ENCODE measurements around the gene ZNF18.
A peak's percentile ranks its signal among the peaks of the same experiment; 100 is the strongest.

Gene ZNF18, protein sequence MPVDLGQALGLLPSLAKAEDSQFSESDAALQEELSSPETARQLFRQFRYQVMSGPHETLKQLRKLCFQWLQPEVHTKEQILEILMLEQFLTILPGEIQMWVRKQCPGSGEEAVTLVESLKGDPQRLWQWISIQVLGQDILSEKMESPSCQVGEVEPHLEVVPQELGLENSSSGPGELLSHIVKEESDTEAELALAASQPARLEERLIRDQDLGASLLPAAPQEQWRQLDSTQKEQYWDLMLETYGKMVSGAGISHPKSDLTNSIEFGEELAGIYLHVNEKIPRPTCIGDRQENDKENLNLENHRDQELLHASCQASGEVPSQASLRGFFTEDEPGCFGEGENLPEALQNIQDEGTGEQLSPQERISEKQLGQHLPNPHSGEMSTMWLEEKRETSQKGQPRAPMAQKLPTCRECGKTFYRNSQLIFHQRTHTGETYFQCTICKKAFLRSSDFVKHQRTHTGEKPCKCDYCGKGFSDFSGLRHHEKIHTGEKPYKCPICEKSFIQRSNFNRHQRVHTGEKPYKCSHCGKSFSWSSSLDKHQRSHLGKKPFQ

DNA sequence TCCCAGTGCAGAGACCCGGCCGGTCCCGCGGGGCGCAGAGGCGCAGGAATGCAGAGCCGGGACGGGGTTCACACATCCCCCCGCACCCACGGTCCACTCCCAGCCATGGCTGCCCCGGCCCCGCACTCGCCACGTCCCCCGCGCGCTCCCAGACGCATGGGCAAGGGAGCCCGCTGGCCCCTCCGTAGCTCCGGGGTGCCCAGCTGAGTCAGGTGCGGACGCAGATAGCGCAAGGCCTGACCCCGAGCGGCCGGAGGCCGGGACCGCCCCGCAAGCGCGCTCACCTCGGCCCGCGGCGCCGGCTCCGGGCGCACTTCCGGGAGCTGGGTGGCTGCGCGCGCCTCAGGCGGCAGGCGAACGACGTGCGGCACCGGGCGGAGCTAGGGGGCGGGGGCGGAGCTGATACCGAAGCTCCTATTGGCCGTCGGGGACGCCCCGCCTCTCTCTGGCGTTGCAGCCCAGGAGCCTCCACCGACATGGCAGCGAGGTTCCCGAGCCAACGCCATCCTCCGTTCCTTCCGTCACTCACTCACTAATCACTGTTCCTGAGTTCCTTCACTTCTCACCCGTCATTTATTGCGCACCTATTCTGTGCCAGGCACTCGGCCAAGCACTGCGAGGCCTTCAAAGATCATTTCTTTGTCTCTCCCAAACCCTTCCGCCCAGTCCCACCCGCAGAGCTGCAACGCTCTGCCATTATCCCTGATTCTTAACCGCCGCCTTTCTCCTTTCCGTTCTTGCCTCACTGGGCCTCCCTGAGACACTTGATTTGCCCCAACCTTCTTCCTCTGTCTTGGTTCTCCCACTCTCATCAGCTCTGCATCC is at the start of gene ZNF18:
ZNF18 (minus strand) TSS at position 329 of the 825 bp plus-strand sequence. CDS start 4,646 bp downstream, outside the sequence.
- peak; percentile 89 to 95 for DNase-seq (ENCODE audit: low read depth in 1 of 2, low spot score in 1 of 2)

DNA sequence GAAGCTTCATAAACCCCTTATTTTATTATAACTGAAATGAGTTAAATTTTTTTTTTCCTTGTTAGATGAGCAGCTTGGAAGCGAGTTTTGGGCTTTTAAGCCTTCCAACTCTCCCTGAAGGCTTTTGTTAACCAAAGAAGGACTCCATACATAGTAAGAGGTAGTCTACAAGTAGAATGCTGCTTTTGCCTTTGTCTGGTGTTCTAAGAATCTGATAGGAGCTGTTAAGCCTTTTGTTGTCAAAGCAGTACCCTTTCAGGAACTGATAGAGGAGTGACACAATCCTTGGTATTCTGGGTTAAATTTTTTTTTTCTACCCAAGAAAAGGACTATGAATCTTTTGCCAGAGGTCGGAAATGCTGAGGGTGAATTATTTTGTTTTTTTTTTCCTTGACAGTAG is 49.5 kb upstream of the ZNF18 start:
- DNase-seq (ENCODE audit: low read depth in 1 of 2, low spot score in 1 of 2), result no peak

DNA sequence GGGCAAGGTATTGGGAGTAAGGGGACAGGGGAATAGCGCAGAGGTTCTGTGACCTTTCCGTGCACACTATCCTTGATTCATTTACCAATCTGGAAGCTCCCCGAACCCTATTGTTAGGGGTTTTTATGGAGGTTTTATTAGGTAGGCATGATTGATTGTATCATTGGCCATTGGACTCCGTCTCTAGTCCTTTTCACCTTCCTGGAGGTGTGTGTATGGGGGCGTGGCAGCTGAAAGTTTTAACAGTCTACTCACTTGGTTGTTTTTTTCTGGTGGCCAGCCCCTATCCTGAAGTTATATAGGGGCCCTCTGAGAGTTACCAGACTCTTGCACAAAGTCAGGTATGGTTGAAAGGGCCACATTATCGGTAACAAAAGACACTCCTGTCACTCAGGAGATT is 46.4 kb upstream of the ZNF18 start:
- DNase-seq (ENCODE audit: low read depth in 1 of 2, low spot score in 1 of 2), result no peak

DNA sequence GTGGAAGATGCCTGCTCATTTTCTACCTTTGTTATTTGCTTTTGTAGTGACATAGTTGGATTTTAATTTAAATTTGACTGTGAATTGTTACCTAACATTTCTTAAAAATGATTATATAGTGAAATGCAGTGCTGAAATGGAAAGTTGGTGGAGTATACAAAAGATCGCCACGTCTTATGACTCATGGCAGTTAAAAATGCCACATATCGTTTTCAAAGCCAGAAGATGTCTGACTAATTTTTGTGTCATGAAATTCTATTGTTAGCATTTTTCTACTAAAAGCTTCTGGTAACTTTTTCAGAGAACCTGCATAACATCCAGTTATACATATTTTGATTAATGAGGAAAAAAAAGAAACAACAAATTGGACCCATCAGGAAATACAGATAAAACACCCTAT is 44.0 kb upstream of the ZNF18 start:
- DNase-seq (ENCODE audit: low read depth in 1 of 2, low spot score in 1 of 2), result no peak

DNA sequence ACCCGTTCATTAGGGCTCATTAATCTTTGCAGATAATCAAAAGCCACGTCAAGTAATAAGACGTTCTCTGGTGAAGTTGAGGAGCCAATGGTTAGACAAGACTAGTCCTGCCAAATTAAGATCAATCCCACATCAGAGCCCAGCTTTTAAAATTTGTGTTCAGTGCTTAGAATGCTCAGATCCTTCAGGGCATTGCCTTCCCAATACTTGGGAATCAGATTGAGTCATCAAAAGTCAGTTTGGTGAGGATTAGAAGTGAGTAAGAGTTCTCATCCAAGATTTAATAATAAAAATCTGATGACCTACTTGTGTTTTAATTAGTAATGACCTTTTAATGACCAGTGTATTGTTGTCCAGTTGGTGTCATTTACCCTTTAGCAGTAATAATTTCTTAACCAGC is 43.2 kb upstream of the ZNF18 start:
- DNase-seq (ENCODE audit: low read depth in 1 of 2, low spot score in 1 of 2), result no peak

DNA sequence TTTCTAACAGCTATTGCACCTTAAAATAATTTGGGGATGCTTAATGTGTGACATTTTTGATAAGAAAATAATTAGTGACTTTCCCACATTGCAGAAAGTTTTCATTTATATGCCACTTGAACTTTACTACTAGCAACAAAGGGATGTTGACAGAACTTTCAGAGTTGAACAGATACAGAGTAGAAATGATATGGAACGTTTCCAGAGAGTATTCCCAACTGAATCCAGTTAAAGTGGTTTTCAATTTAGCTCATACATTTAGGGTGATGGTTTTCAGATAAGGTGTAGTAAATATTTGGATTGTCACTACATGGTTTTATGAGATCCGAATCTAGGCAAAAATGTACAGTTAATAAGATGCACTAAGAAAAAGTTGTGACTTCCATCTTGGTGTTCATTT is 40.7 kb upstream of the ZNF18 start:
- no peak for DNase-seq (ENCODE audit: low read depth in 1 of 2, low spot score in 1 of 2)

DNA sequence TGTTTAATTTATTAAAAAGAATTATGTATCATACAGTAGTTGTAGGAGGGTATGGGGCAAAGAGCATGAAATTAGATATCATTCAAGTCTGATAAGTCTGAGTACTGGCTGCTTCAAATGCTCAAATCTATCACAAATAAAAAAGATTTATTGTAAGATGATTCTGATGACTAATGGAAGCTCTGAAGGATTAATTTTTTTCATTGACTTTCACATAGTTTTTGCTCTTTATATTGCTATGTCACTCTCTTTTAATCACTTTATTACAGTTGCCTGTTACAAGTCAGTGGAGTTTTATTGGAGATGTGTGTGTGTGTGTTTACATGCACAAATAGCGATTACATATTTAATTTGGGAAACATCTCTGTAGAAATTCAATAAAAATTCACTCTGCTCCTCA is 38.4 kb upstream of the ZNF18 start:
- no peak for DNase-seq (ENCODE audit: low read depth in 1 of 2, low spot score in 1 of 2)

DNA sequence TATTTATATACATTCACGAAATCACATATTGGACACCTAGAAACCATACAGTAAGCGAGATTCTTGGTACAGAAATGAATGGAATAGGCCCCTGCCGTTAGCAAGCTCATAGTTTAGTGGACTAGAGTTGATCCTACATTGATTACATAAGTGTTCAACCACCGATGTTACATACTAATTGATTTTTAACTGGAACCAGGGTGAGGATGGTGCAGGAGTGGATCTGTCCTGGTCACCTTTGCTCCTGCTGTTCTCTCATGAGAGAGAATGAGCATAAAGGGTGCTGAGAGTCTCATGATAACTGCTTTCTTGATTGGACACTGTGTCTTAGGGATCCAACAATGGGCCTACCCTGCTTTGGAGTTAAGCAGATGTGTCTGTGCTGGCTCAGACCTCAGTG is 37.3 kb upstream of the ZNF18 start:
- DNase-seq (ENCODE audit: low read depth in 1 of 2, low spot score in 1 of 2), result no peak

DNA sequence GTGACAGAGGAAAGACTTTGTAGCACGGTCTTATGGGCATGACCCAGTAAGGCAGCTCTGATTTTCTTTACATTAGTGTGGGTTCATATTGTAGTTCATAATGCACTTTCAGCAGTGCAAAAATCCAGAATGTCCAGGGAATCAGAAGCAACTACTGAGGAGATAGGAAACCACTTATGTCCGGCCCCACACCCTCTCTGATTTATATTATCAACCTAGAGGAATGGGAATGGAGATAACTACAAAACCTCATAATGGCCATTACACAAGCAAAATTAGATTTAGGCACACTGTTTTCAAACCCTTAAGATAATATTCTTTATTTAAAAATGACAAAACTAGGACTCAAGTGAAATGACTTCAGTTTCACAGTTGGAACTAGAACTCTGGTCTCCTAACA is 31.3 kb upstream of the ZNF18 start:
- DNase-seq (ENCODE audit: low read depth in 1 of 2, low spot score in 1 of 2), result no peak

DNA sequence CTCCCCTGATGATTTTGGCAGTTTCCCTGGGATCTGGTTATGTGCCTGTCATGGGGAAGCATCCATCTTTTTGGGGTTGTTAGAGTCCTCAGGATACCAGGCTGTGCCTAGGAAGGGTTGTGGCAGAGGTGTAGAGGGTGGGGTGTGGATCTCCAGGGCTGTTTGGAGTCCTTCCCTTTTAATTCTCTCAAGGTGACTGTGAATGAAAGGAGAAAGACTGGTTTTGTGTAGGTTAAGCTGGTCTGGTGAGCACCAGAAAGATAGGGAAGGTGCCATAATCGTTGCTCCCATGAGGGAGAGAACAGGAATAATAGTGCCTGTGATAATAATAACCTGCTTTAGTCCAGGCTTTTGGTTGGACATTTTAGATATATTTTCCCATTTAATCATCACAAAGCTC is 30.4 kb upstream of the ZNF18 start:
- no peak for DNase-seq (ENCODE audit: low read depth in 1 of 2, low spot score in 1 of 2)

DNA sequence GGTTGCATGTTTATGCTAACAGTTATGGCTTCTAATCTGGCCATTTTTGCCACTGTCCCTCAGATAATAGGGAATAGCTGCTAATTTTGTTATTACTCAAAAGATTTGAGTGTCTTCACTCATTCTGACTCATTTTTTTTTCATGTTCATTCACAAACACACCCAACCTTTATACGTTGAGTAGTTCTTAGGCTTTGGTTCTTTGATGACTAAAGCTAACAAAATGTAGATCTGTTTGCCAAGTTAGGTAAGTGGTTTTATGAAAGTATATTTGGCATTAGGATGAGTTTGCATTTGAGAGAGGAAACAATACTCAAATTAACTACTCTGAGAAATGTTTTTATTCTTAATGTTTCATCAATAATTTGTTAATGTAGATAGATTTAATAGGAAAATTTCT is 27.1 kb upstream of the ZNF18 start:
- no peak for DNase-seq (ENCODE audit: low read depth in 1 of 2, low spot score in 1 of 2)

DNA sequence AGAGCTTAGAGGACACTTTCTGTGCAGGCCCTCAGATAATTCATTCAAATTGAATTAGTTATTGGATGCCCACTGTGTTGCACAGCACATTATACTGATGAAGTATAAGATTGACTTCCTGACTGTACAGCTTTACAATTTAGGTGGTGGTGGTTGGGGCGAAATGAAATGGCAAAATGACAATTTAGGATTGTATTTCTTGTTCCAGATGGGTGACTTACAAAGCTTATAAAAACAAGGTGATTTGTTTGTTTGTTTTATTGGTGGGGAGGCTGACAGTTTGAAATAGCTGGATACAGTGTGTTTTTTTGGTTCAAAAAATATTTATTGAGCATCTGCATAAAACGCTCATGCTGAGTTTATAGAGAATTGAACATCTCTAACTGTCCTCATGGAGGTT is 25.0 kb upstream of the ZNF18 start:
- no peak for DNase-seq (ENCODE audit: low read depth in 1 of 2, low spot score in 1 of 2)

DNA sequence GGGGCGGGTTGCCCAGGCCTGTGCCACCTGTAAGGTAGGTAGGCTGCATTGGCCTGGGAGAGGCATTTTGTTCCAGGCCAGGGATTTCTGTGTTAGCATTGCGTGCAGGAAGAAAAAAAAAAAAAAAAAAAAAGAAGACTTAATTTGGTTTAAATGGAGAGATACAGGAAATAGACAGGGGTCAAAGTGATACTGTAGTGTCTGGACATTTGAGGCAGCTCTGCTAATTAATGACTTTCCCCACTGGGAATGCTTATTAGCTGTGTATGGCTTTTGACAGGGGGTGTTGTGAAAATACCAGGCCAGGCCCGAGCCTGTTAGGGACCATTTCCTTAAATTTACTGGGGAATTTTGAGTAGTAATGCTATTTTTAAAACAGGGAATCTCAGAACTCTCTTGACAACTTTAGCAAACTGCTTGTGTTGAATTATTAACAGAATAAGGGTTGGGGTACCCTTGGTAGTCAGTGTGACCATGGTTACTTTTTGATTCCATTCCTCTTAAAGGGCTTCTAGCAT is 24.4 kb upstream of the ZNF18 start:
- no peak for DNase-seq (ENCODE audit: low read depth in 1 of 2, low spot score in 1 of 2)

DNA sequence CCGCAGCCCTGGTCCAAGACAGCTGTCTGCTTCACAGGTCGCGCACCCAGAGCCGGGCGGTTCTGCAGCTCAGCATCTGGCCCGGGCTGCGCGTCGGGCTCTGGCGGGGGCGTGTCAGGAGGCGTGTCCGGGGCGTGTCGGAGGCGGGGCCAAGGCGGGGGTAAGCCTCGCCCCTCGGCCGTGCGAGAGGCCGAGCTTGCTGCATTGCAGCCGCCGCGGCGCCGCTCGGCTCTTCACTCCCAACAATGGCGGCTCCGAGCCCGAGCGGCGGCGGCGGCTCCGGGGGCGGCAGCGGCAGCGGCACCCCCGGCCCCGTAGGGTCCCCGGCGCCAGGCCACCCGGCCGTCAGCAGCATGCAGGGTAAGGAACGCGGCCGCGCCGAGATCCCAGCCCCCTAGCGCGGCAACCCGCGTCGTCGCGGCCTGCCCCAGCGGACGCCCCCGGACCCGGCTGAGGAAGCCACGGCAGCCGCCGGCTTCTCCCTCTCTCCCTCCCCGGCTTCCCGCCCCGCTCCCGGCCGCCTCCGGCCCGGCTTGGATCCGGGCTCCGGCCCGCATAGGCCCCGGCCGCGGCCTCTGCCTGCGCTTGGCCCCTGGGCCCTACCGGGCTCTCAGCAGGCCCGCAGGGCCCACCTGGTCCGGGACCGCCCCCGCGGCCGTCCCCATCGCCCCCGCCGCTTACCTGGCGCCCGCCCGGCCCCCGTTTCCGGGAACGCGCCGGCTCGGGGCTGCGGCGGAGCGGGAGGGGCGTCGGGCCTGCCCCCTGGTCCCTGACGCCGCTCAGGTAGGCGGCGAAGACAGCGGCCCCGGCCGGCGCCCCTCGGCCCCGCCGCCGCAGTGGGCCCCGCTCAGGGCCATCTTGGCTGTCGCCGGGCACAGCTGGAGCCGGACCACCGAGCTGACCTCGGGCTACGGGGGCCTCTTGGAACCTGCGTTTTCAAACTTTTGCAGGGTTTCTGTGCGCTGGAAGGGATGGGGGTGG is 23.7 kb upstream of the ZNF18 start, which contains the start of gene MAP2K4:
MAP2K4 (plus strand) TSS at position 236 of the 981 bp plus-strand sequence; CDS start at position 246, 10 bp downstream.
- DNase-seq (ENCODE audit: low read depth in 1 of 2, low spot score in 1 of 2), result peak; percentile 93 to 97

DNA sequence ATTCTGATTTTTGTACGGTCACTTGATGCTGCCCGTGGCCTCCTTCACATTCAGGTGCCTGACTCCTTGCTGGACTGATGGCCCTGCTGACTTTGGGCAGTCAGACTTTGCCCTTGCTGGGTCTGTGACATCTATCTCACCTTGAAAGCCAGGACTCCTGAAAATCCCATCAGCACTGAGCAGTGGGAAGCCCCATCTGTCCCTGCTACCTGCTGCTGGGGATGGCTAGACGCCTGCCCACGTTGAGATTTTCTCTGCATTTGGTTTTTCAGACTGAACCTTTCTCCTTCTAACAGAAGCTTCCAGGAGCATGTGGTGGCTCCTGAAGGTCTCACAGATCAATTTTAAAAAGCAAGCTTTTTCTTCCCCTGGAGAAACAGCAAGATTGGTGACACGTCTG is 10.2 kb upstream of the ZNF18 start:
- no peak for DNase-seq (ENCODE audit: low read depth in 1 of 2, low spot score in 1 of 2)

DNA sequence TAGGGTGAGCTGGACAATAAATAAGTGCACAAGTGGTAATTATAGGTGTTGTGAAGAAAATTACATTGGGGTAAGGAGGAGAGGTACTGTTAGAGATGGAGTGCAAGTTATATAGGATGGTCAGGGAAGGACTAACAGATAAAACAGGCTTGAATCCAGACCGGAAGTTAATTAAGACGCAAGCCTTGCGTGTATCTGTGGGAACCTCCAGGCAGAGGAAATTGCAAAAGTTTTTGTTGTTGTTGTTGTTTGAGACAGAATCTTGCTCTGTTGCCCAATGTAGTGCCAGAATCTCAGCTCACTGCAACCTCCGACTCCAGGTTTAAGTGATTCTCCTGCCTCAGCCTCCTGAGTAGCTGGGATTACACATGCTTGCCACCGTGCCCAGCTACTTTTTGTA is 2.4 kb upstream of the ZNF18 start:
- no peak for DNase-seq (ENCODE audit: low read depth in 1 of 2, low spot score in 1 of 2)

DNA sequence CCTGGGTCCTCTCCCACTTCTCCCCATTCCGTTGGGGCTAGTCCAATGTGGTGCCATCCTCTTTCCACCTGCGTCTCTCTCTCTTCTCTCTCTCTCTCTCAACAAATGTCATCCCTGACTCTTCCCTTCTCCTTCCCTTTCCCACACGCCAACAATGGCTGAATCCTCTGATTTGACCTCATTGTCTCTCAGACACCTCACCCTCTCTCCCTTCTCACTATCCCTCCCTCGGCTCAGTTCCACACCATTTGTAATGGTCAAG is 628 bp upstream of the ZNF18 start:
- DNase-seq (ENCODE audit: low read depth in 1 of 2, low spot score in 1 of 2), result no peak

DNA sequence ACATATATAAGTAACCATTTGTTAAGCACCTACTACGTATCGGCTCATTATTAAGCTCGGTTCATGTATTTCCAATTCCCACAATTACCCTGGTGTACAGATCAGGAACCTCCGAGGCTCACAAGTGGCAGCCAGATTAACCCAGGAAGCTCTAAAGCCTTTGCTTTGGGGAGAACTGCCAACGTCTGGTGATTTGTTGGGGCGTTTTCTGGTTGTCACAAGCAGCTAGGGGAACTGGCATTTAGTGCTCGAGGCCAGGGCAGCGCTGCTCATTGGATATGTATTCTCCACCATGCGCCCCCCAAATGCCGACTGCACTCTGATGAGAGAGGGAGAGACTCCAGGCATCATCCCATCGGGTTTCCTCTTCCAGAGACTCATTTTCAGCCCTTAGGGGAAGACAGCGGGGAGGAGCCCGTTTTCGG is 541 bp downstream of the ZNF18 start:
- DNase-seq (ENCODE audit: low read depth in 1 of 2, low spot score in 1 of 2), result no peak

DNA sequence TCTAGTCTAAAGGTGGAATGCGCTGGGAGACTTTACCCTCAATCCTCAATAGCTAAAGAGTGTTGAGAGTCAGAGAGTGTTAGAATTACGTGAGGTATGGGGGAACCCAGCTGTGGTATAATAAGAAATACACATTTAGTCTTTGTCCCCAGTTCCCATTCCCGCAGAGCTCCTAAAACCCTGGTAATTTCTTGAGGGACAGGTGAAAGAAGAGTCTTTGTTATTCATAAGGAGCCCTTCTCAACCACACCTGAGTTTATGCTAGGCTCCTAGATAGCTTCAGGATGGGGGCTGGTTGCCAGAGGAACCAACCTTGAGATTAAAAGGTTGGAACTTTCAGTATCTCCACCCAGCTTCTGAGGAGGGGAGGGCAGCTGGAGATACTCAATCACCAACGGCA is 5.8 kb downstream of the ZNF18 start:
- no peak for DNase-seq (ENCODE audit: low read depth in 1 of 2, low spot score in 1 of 2)

DNA sequence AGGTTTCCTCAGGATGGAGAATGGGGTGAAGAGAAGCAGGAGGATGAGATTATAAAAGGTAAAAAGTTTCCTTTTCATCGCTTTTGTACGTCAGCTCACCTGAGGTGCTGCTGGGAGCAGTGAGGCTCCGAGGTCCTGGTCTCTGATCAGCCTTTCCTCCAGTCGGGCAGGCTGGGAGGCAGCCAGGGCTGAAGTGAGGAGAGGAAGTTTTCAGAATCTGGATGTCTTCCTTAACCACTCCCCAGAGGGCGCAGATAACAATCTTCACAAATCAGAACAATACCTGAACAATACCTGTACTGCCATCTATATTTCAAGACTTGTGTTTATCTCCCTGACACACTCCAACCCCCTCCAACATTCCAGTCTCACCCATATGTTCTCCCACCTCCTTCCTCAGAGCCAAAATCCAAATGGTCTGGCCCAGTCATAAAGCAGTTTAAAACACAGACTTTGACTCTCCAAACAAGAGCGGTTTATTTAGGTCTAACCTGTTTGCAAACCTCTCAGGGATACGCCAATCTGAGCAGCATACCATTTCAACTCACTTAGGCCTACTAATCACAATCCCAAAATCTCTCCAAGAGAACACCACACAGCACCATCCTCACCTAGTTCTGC is 6.8 kb downstream of the ZNF18 start:
- DNase-seq (ENCODE audit: low read depth in 1 of 2, low spot score in 1 of 2), result no peak
